HEK293 (cell line): ENCODE results near the gene CABP4.

ENCODE experiments used
- CTCF ChIA-PET: fragments of 350-600 bp; formaldehyde crosslinking; extraction: SDS; loops from one replicate; lab custom pipeline; 2021; ENCODE audit warnings: antibody characterized with exemption; lab: Yijun Ruan, JAX
- POLR2A ChIA-PET: fragments of 300-600 bp; formaldehyde crosslinking; extraction: SDS; loops from one replicate; lab custom pipeline; 2020; ENCODE audit warnings: antibody characterized with exemption, inconsistent platforms; lab: Yijun Ruan, JAX
- H3K27ac ChIP-seq: fragments of 200-500 bp; sonication (Bioruptor generic); 2 replicates; pipeline ENCODE4 v1.5.1; 2014; ENCODE audit warnings: low read depth, low read length, control low read depth, inconsistent platforms; ENCODE audit errors: extremely low read depth
- H3K36me3 ChIP-seq, 2 experiments: fragments of 200-500 bp in 1 of 2; sonication (Bioruptor generic) in 1 of 2; 1 replicate in 1 of 2; 2 replicates in 1 of 2; pipeline ENCODE4 v1.5.1; 2014 to 2017; ENCODE audit warnings: inconsistent platforms in 2 of 2, low read length in 2 of 2; ENCODE audit not compliant: control insufficient read depth in 2 of 2, insufficient read depth in 1 of 2
- H3K4me1 ChIP-seq: fragments of 200-500 bp; sonication (Bioruptor generic); 2 replicates; pipeline ENCODE4 v1.5.1; 2014; ENCODE audit warnings: mild to moderate bottlenecking, low read length, inconsistent platforms; ENCODE audit not compliant: control insufficient read depth, insufficient read depth
- H3K4me3 ChIP-seq: 2 replicates; pipeline ENCODE4 v1.5.1; 2011; ENCODE audit warnings: low read depth, mild to moderate bottlenecking, control low read depth, low read length, moderate library complexity
- H3K9me3 ChIP-seq: fragments of 200-500 bp; sonication (Bioruptor generic); 2 replicates; pipeline ENCODE4 v1.5.1; 2014; ENCODE audit warnings: low read depth, low read length, inconsistent platforms; ENCODE audit not compliant: control insufficient read depth, insufficient read depth
- GLI4 ChIP-seq: fragments of 450-650 bp; formaldehyde crosslinking; IDR thresholded peaks from 2 replicates; pipeline ENCODE4 v1.5.1; 2016; ENCODE audit warnings: missing biosample characterization, missing genetic modification characterization
- IKZF3 ChIP-seq: fragments of 450-650 bp; IDR thresholded peaks from 2 replicates; pipeline ENCODE4 v1.5.0; 2018; ENCODE audit warnings: missing biosample characterization, mild to moderate bottlenecking, missing genetic modification characterization, moderate library complexity
- MYNN ChIP-seq: fragments of 450-650 bp; formaldehyde crosslinking; IDR thresholded peaks from 2 replicates; pipeline ENCODE4 v1.5.1; 2016; ENCODE audit warnings: missing biosample characterization, missing genetic modification characterization, borderline replicate concordance
- SALL2 ChIP-seq: fragments of 450-650 bp; formaldehyde crosslinking; IDR thresholded peaks from 2 replicates; pipeline ENCODE4 v1.5.0; 2017; ENCODE audit warnings: missing biosample characterization, mild to moderate bottlenecking, missing genetic modification characterization, borderline replicate concordance
- TCF7L2 ChIP-seq: IDR thresholded peaks from 2 replicates; pipeline ENCODE4 v1.6.1; 2011; ENCODE audit warnings: low read depth, mild to moderate bottlenecking, inconsistent platforms, low read length, moderate library complexity, borderline replicate concordance
- YY1 ChIP-seq: fragments of 450-650 bp; formaldehyde crosslinking; IDR thresholded peaks from 2 replicates; pipeline ENCODE4 v1.5.1; 2018; ENCODE audit warnings: missing biosample characterization, missing genetic modification characterization
- ZBTB11 ChIP-seq: fragments of 450-650 bp; formaldehyde crosslinking; conservative IDR thresholded peaks from 2 replicates; pipeline ENCODE4 v1.5.1; 2016; ENCODE audit warnings: low read depth, missing biosample characterization, missing genetic modification characterization
- ZBTB48 ChIP-seq: fragments of 450-650 bp; formaldehyde crosslinking; IDR thresholded peaks from 2 replicates; pipeline ENCODE4 v1.5.1; 2016; ENCODE audit warnings: missing biosample characterization, missing genetic modification characterization
- ZEB2 ChIP-seq: fragments of 450-650 bp; formaldehyde crosslinking; IDR thresholded peaks from 2 replicates; pipeline ENCODE4 v1.5.1; 2016; ENCODE audit warnings: missing biosample characterization, missing genetic modification characterization
- ZNF112 ChIP-seq: fragments of 450-650 bp; formaldehyde crosslinking; IDR thresholded peaks from 2 replicates; pipeline ENCODE4 v1.5.0; 2017; ENCODE audit warnings: missing biosample characterization, missing genetic modification characterization
- ZNF121 ChIP-seq: fragments of 450-650 bp; formaldehyde crosslinking; IDR thresholded peaks from 2 replicates; pipeline ENCODE4 v1.5.1; 2016; ENCODE audit warnings: missing biosample characterization, missing genetic modification characterization
- ZNF132 ChIP-seq: fragments of 450-650 bp; formaldehyde crosslinking; IDR thresholded peaks from 2 replicates; pipeline ENCODE4 v1.5.1; 2017; ENCODE audit warnings: missing biosample characterization, missing genetic modification characterization, borderline replicate concordance
- ZNF140 ChIP-seq: fragments of 450-650 bp; formaldehyde crosslinking; IDR thresholded peaks from 2 replicates; pipeline ENCODE4 v1.5.1; 2016; ENCODE audit warnings: missing biosample characterization, missing genetic modification characterization
- ZNF175 ChIP-seq: fragments of 450-650 bp; formaldehyde crosslinking; IDR thresholded peaks from 2 replicates; pipeline ENCODE4 v1.5.1; 2016; ENCODE audit warnings: missing biosample characterization, missing genetic modification characterization
- ZNF366 ChIP-seq: fragments of 450-650 bp; formaldehyde crosslinking; conservative IDR thresholded peaks from 2 replicates; pipeline ENCODE4 v1.5.1; 2016; ENCODE audit warnings: missing biosample characterization, missing genetic modification characterization
- ZNF391 ChIP-seq: fragments of 450-650 bp; formaldehyde crosslinking; IDR thresholded peaks from 2 replicates; pipeline ENCODE4 v1.5.1; 2016; ENCODE audit warnings: low read depth, missing biosample characterization, missing genetic modification characterization, borderline replicate concordance
- ZNF404 ChIP-seq: fragments of 450-650 bp; formaldehyde crosslinking; IDR thresholded peaks from 2 replicates; pipeline ENCODE4 v1.5.1; 2017; ENCODE audit warnings: missing biosample characterization, missing genetic modification characterization
- ZNF473 ChIP-seq: fragments of 450-650 bp; formaldehyde crosslinking; IDR thresholded peaks from 2 replicates; pipeline ENCODE4 v1.5.1; 2017; ENCODE audit warnings: missing biosample characterization, missing genetic modification characterization
- ZNF560 ChIP-seq: fragments of 450-650 bp; formaldehyde crosslinking; IDR thresholded peaks from 2 replicates; pipeline ENCODE4 v1.5.1; 2017; ENCODE audit warnings: missing biosample characterization, missing genetic modification characterization, borderline replicate concordance
- ZNF585B ChIP-seq: fragments of 450-650 bp; formaldehyde crosslinking; IDR thresholded peaks from 2 replicates; pipeline ENCODE4 v1.5.1; 2016; ENCODE audit warnings: missing biosample characterization, missing genetic modification characterization
- ZNF623 ChIP-seq: fragments of 450-650 bp; formaldehyde crosslinking; IDR thresholded peaks from 2 replicates; pipeline ENCODE4 v1.5.1; 2016; ENCODE audit warnings: missing biosample characterization, missing genetic modification characterization
- ZNF747 ChIP-seq: fragments of 450-650 bp; formaldehyde crosslinking; IDR thresholded peaks from 2 replicates; pipeline ENCODE4 v1.5.1; 2016; ENCODE audit warnings: missing biosample characterization, missing genetic modification characterization
- ZNF768 ChIP-seq: fragments of 450-650 bp; formaldehyde crosslinking; IDR thresholded peaks from 2 replicates; pipeline ENCODE4 v1.5.1; 2018; ENCODE audit warnings: missing biosample characterization, mild to moderate bottlenecking, missing genetic modification characterization
- ZNF837 ChIP-seq: fragments of 450-650 bp; formaldehyde crosslinking; IDR thresholded peaks from 2 replicates; pipeline ENCODE4 v1.5.1; 2016; ENCODE audit warnings: missing biosample characterization, missing genetic modification characterization
- ZSCAN4 ChIP-seq: fragments of 450-650 bp; formaldehyde crosslinking; IDR thresholded peaks from 2 replicates; pipeline ENCODE4 v1.5.1; 2017; ENCODE audit warnings: missing biosample characterization, missing genetic modification characterization
- TF ChIP-seq, protein P1 (sequence below): fragments of 450-650 bp; formaldehyde crosslinking; IDR thresholded peaks from 2 replicates; pipeline ENCODE4 v1.5.1; 2016; ENCODE audit warnings: missing biosample characterization, missing genetic modification characterization
- TF ChIP-seq, protein P2 (sequence below): fragments of 450-650 bp; formaldehyde crosslinking; IDR thresholded peaks from 2 replicates; pipeline ENCODE4 v1.5.1; 2016; ENCODE audit warnings: missing biosample characterization, missing genetic modification characterization, low read depth

CABP4 gene

DNA sequence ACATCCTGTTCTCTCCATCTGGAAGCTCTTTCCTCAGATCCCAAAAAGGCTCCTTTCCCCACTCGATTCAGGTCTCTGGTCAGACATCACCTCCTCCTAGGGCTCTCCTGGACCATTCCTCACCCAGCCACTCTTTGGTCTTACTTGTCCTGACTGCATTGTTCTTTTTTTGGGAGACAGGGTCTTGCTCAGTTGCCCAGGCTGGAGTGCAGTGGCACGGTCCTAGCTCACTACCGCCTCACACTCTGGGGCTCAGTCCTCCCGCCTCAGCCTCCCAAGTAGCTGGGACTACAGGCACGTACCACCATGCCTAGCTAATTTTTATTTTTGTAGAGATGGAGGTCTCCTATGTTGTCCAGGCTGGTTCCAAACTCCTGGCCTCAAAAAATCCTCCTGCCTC lies 9.6 kb upstream of the CABP4 start:
- CTCF ChIA-PET: no interaction called here
- Histone ChIP-seq H3K9me3 (no peaks in the 10 kb centered on the region), H3K36me3 (peaks cover 0 to 18% of the 10 kb centered on the region in 2 experiments; a peak in 1 of 3 replicates), H3K27ac (no peak overlapping the region), H3K4me3 (no peak overlapping the region), H3K4me1 (no peaks in the 10 kb centered on the region)
- TF ChIP-seq ZNF121 (tag by site-specific recombination): peak; percentile 81
- TF ChIP-seq ZBTB48 (tag by site-specific recombination): no peak
- POLR2A ChIA-PET: no interaction called here

DNA sequence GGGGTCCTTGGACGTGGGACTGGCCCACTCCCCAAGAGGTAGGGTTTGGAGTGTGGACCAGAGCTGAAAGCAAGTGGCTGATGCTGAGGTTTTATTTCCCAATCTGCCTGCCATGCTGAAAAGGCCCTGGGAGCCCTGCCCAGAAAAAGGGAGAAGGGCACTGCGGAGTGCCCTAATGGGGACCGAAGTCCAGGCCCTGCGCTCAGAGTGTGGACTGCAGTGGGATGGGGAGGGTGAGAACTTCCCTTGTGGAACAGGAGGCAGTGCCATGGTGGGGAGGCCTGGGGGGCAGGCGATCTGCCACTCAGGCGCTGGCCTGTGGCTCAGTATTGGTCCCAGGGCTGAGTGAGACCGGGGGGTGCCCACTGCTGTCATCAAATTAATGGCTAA lies 6.9 kb upstream of the CABP4 start:
- CTCF ChIA-PET: no interaction called here

DNA sequence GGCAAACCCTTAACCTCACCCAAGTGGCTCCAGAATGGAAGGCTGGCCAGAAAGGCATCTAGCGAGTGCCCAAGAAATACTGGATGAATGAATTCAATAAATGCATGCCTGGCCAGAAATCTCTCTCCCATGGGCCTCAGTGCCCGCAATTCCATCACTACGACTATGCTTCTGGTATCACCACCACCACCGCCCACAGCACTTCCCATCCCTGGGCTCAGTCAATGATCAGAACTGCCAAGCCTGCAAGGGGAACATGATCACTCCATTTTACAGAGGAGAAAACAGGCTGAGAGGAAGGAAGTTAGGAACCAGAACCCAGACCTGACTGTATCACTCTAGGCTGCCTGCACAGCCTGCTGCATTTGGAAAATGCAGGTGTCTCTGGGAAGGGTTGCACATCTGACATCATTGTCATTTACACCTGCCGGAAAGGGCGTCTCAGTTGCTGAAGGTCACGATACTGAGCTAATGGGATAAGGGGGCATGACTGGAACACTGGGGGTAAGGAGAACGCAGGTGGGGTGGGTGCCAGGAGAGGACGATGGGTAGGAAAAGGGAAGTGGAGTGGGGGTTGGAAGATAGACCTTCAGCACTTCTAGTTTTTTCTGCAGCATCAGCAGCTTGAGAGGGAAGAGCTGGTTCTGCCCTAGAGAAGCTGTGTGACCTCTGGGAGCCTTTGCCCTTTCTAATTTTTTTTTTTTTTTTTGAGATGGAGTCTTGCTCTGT lies 5.9 kb upstream of the CABP4 start:
- ChIA-PET CTCF (interaction anchor here (0.7 kb wide), 1 partner anchor 16 kb away, joined by 3 read pairs; no protein-coding TSS in a partner anchor), POLR2A (no interaction called here)
- H3K9me3 ChIP-seq: no peaks in the 10 kb centered on the region
- TF ChIP-seq ZNF140 (tag by site-specific recombination): no peak
- no peak for TF ChIP-seq TCF7L2
- no peak for TF ChIP-seq SALL2 (tag by site-specific recombination)
- no peak for TF ChIP-seq ZNF585B (tag by site-specific recombination)
- TF ChIP-seq ZNF768 (tag by site-specific recombination): no peak
- no peak for TF ChIP-seq ZBTB11
- TF ChIP-seq ZNF175 (tag by site-specific recombination): no peak
- no peak for TF ChIP-seq ZNF837 (tag by site-specific recombination)
- no peak for TF ChIP-seq ZNF473 (tag by site-specific recombination)
- TF ChIP-seq ZNF404 (tag by site-specific recombination): no peak
- TF ChIP-seq IKZF3 (tag by site-specific recombination): no peak

More for the DNA sequence above, 6.9 kb upstream of the CABP4 start:
- Histone ChIP-seq H3K4me3 (no peak overlapping the region), H3K4me1 (no peaks in the 10 kb centered on the region), H3K9me3 (no peaks in the 10 kb centered on the region), H3K27ac (no peak overlapping the region), H3K36me3 (no peaks in the 10 kb centered on the region)
- POLR2A ChIA-PET: interaction anchor here (0.6 kb wide), 1 partner anchor 9 kb away, joined by 4 read pairs; no protein-coding TSS in a partner anchor
- TF ChIP-seq MYNN (no peak), YY1 (tag by site-specific recombination) (no peak), GLI4 (no peak), ZNF747 (tag by site-specific recombination) (no peak), ZNF391 (no peak), ZNF623 (tag by site-specific recombination) (no peak), ZNF112 (tag by site-specific recombination) (no peak), ZSCAN4 (tag by site-specific recombination) (no peak), ZNF560 (tag by site-specific recombination) (no peak), ZNF366 (tag by site-specific recombination) (no peak), ZEB2 (no peak), ZNF132 (tag by site-specific recombination) (no peak)
- TF ChIP-seq, protein P1, sequence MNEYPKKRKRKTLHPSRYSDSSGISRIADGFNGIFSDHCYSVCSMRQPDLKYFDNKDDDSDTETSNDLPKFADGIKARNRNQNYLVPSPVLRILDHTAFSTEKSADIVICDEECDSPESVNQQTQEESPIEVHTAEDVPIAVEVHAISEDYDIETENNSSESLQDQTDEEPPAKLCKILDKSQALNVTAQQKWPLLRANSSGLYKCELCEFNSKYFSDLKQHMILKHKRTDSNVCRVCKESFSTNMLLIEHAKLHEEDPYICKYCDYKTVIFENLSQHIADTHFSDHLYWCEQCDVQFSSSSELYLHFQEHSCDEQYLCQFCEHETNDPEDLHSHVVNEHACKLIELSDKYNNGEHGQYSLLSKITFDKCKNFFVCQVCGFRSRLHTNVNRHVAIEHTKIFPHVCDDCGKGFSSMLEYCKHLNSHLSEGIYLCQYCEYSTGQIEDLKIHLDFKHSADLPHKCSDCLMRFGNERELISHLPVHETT (tag by site-specific recombination): no peak
- TF ChIP-seq, protein P2, sequence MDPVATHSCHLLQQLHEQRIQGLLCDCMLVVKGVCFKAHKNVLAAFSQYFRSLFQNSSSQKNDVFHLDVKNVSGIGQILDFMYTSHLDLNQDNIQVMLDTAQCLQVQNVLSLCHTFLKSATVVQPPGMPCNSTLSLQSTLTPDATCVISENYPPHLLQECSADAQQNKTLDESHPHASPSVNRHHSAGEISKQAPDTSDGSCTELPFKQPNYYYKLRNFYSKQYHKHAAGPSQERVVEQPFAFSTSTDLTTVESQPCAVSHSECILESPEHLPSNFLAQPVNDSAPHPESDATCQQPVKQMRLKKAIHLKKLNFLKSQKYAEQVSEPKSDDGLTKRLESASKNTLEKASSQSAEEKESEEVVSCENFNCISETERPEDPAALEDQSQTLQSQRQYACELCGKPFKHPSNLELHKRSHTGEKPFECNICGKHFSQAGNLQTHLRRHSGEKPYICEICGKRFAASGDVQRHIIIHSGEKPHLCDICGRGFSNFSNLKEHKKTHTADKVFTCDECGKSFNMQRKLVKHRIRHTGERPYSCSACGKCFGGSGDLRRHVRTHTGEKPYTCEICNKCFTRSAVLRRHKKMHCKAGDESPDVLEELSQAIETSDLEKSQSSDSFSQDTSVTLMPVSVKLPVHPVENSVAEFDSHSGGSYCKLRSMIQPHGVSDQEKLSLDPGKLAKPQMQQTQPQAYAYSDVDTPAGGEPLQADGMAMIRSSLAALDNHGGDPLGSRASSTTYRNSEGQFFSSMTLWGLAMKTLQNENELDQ (tag by site-specific recombination): no peak

More for the DNA sequence above, 5.9 kb upstream of the CABP4 start:
- no peak overlapping the region for H3K4me3 ChIP-seq
- no peaks in the 10 kb centered on the region for H3K36me3 ChIP-seq
- no peaks in the 10 kb centered on the region for H3K4me1 ChIP-seq
- no peak overlapping the region for H3K27ac ChIP-seq
